HCT116 (cell line): ENCODE data around the gene KDM5C. TPM values are rescaled to one million over a fixed set of nuclear protein-coding genes. Genes with fewer than 3 reads are reported as not detected.

ENCODE experiments used
- ATAC-seq: fragments of 200-7000 bp; cut with Tn5 transposase; 2 replicates; pipeline ENCODE4 v1.9.1; 2020; ENCODE audit warnings: mild to moderate bottlenecking, moderate library complexity
- BruUV-seq: library from RNA; stranded (reverse); fragments of 400-500 nt; replicated peaks from 2 replicates; lab custom pipeline; 2021; lab: Mats Ljungman, UMichigan
- CTCF ChIA-PET: fragments of 300-600 bp; sonication (Branson Sonifier 250); formaldehyde crosslinking; loops from one replicate; lab custom pipeline; 2021; ENCODE audit warnings: antibody characterized with exemption; lab: Charles Lee
- POLR2A ChIA-PET: fragments of 300-600, 350-600 bp; sonication (Branson Sonifier 250); formaldehyde crosslinking; loops from one replicate; lab custom pipeline; 2021; ENCODE audit warnings: antibody characterized with exemption; lab: Charles Lee
- RAD21 ChIA-PET, 2 experiments: fragments of 300-600 bp; sonication (Branson Sonifier 250); formaldehyde crosslinking; loops; one replicate each; lab custom pipeline; 2023; ENCODE audit warnings: low total read pairs in 2 of 2; ENCODE audit not compliant: uncharacterized antibody in 2 of 2, unreplicated experiment in 2 of 2, low non-redundant PET in 1 of 2; lab: Charles Lee
- DNase-seq: peaks from one replicate; pipeline ENCODE4 v3.0.0-alpha.2; 2010; ENCODE audit warnings: low read depth, low spot score
- H2AFZ ChIP-seq: fragments of 200-600 bp; shearing (Covaris generic), sonication (generic); 2 replicates; pipeline ENCODE4 v1.6.1; 2017; ENCODE audit warnings: low read depth, mixed run types, mixed read lengths, antibody characterized with exemption, low read length; ENCODE audit not compliant: poor library complexity, severe bottlenecking
- H3K27ac ChIP-seq: 2 replicates; pipeline ENCODE4 v1.5.1; 2012; ENCODE audit warnings: low read depth, low read length
- H3K27me3 ChIP-seq: fragments of 200-600 bp; sonication (generic); 2 replicates; pipeline ENCODE4 v1.6.1; 2016; ENCODE audit warnings: mixed run types, low read length, mixed read lengths; ENCODE audit not compliant: insufficient read depth
- H3K36me3 ChIP-seq, 2 experiments: fragments of 200-500 bp in 1 of 2; fragments of 200-600 bp in 1 of 2; sonication (Bioruptor generic) in 1 of 2; sonication (generic) in 1 of 2; 2 replicates each; pipeline versions ENCODE4 v1.5.1 to v1.6.1; 2014 to 2016; ENCODE audit warnings: low read length in 2 of 2, inconsistent platforms in 1 of 2, mixed read lengths in 1 of 2, mixed run types in 1 of 2; ENCODE audit not compliant: insufficient read depth in 2 of 2, control insufficient read depth in 1 of 2
- H3K4me1 ChIP-seq, 2 experiments: fragments of 200-600 bp in 1 of 2; sonication (generic) in 1 of 2; 2 replicates each; pipeline versions ENCODE4 v1.5.1 to v1.6.1; 2012 to 2017; ENCODE audit warnings: low read length in 2 of 2, inconsistent platforms in 1 of 2, mild to moderate bottlenecking in 1 of 2, mixed read lengths in 1 of 2, mixed run types in 1 of 2, moderate library complexity in 1 of 2; ENCODE audit not compliant: insufficient read depth in 2 of 2, control insufficient read depth in 1 of 2
- H3K4me2 ChIP-seq: fragments of 200-600 bp; sonication (generic); 2 replicates; pipeline ENCODE4 v1.6.1; 2017; ENCODE audit warnings: mixed run types, low read length, mixed read lengths
- H3K4me3 ChIP-seq, 2 experiments: fragments of 200-600 bp in 1 of 2; sonication (generic) in 1 of 2; replicated peaks in 1 of 2; 2 replicates each; pipeline ENCODE4 v1.5.1; 2011 to 2016; ENCODE audit warnings: low read length in 2 of 2, control low read depth in 1 of 2, low read depth in 1 of 2, mild to moderate bottlenecking in 1 of 2, mixed read lengths in 1 of 2, mixed run types in 1 of 2
- H3K79me2 ChIP-seq: fragments of 200-600 bp; sonication (generic); 2 replicates; pipeline ENCODE4 v1.6.1; 2017; ENCODE audit warnings: mild to moderate bottlenecking, mixed run types, low read length, moderate library complexity, mixed read lengths; ENCODE audit not compliant: insufficient read depth
- H3K9ac ChIP-seq: fragments of 200-600 bp; sonication (generic); 2 replicates; pipeline ENCODE4 v1.6.1; 2016; ENCODE audit warnings: low read length, mixed read lengths
- H3K9me2 ChIP-seq: fragments of 200-600 bp; sonication (generic), shearing (Covaris generic); 2 replicates; pipeline ENCODE4 v1.6.1; 2017; ENCODE audit warnings: mixed run types, mild to moderate bottlenecking, moderate library complexity; ENCODE audit not compliant: insufficient read depth
- H3K9me3 ChIP-seq, 2 experiments: fragments of 200-500 bp in 1 of 2; fragments of 200-600 bp in 1 of 2; sonication (Bioruptor generic) in 1 of 2; sonication (generic) in 1 of 2; 2 replicates each; pipeline ENCODE4 v1.6.1; 2014 to 2017; ENCODE audit warnings: low read length in 2 of 2, mixed read lengths in 2 of 2, inconsistent platforms in 1 of 2, low read depth in 1 of 2, mild to moderate bottlenecking in 1 of 2, mixed run types in 1 of 2, moderate library complexity in 1 of 2; ENCODE audit not compliant: control insufficient read depth in 1 of 2, insufficient read depth in 1 of 2
- H4K20me1 ChIP-seq: fragments of 200-600 bp; sonication (generic), shearing (Covaris generic); 2 replicates; pipeline ENCODE4 v1.6.1; 2017; ENCODE audit warnings: mixed run types, mild to moderate bottlenecking, moderate library complexity; ENCODE audit not compliant: insufficient read depth
- CBX3 ChIP-seq: IDR thresholded peaks from 2 replicates; pipeline ENCODE4 v1.6.1; 2012; ENCODE audit warnings: low read depth
- CEBPB ChIP-seq: IDR thresholded peaks from 2 replicates; pipeline ENCODE4 v1.6.1; 2012; ENCODE audit warnings: low read depth
- ELF1 ChIP-seq: IDR thresholded peaks from 2 replicates; pipeline ENCODE4 v1.6.1; 2012; ENCODE audit warnings: low read depth, borderline replicate concordance
- FOSL1 ChIP-seq: IDR thresholded peaks from 2 replicates; pipeline ENCODE4 v1.6.1; 2012; ENCODE audit warnings: low read depth
- POLR2A ChIP-seq: IDR thresholded peaks from 2 replicates; pipeline ENCODE4 v1.7.0; 2011; ENCODE audit warnings: borderline replicate concordance; ENCODE audit not compliant: insufficient read depth, insufficient read length; ENCODE audit errors: extremely low read depth
- SIN3A ChIP-seq: IDR thresholded peaks from 2 replicates; pipeline ENCODE4 v1.6.1; 2012; ENCODE audit warnings: low read depth
- SP1 ChIP-seq: IDR thresholded peaks from 2 replicates; pipeline ENCODE4 v1.6.1; 2012; ENCODE audit warnings: low read depth
- SRF ChIP-seq: IDR thresholded peaks from 2 replicates; pipeline ENCODE4 v1.6.1; 2012; ENCODE audit warnings: low read depth
- TCF7L2 ChIP-seq: IDR thresholded peaks from 2 replicates; pipeline ENCODE4 v1.7.0; 2011; ENCODE audit warnings: borderline replicate concordance, inconsistent platforms; ENCODE audit not compliant: insufficient read depth, insufficient read length; ENCODE audit errors: extremely low read depth
- ZNF274 ChIP-seq: fragments of 200-500 bp; sonication (Bioruptor generic); IDR thresholded peaks from 2 replicates; pipeline ENCODE4 v1.6.1; 2014; ENCODE audit warnings: mild to moderate bottlenecking, low read depth, low read length, inconsistent platforms
- intact Hi-C: fragments of 100-400 bp; cut with micrococcal nuclease; formaldehyde crosslinking; loops from 2 replicates; pipeline ENCODE4 v1.10.0; 2022
- total RNA-seq: library from RNA; stranded (reverse); gene quantifications from one replicate; pipeline ENCODE4 v1.2.1, GENCODE V29; 2021; ENCODE audit not compliant: unreplicated experiment
- TF ChIP-seq, protein P1 (sequence below), 3 experiments: fragments of 200-600 bp in 1 of 3; sonication (generic) in 1 of 3; IDR thresholded peaks in 2 of 3; conservative IDR thresholded peaks in 1 of 3; 2 replicates each; pipeline ENCODE4 v1.5.1; 2012 to 2017; ENCODE audit warnings: low read depth in 2 of 3, low read length in 2 of 3, antibody characterized with exemption in 1 of 3, borderline replicate concordance in 1 of 3, control low read depth in 1 of 3, mild to moderate bottlenecking in 1 of 3, mixed read lengths in 1 of 3, mixed run types in 1 of 3, moderate library complexity in 1 of 3; ENCODE audit not compliant: insufficient read depth in 1 of 3
- TF ChIP-seq, protein P2 (sequence below): IDR thresholded peaks from 2 replicates; pipeline ENCODE4 v1.6.1; 2012
- TF ChIP-seq, protein P3 (sequence below): IDR thresholded peaks from 2 replicates; pipeline ENCODE4 v1.6.1; 2011; ENCODE audit warnings: mild to moderate bottlenecking, low read length, moderate library complexity; ENCODE audit not compliant: insufficient replicate concordance; ENCODE audit errors: extremely low read depth

Gene KDM5C
- total RNA-seq, 1 experiment from 2014 or later = 72.9 TPM

DNA sequence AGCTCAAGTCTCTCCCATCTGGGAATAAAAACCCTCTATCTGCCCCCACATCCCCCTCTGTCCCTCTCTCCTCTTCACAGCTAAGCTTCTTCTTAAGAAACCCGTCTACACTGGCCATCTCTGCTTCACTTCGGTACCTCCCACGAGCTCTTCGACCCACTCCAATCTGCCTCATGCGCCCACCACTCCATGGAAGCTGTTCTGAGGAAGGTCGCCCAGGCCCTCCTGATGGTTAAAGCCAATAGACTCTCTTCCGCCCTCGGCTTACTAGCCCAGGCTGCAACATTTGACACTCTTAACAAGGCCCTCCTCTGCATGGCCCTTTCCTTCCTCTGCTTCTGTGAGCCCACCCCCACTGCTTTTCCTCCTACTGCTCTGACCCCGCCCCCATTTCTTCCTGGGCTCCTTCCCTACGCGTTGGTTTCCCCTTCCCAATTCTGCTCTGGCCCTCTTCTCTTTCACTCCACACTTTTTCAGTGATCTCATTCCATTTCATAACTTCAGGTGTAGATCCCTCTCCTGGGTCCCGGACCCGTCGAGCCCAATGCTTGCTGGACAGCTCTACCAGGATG is 44.6 kb upstream of the KDM5C start:
- POLR2A ChIA-PET = no interaction called here
- Histone ChIP-seq H3K27me3 (no peaks in the 10 kb centered on the region), H2AFZ (no peak overlapping the region), H3K36me3 (no peaks in the 10 kb centered on the region), H3K4me3 (no peak overlapping the region), H4K20me1 (no peaks in the 10 kb centered on the region), H3K9me3 (no peaks in the 10 kb centered on the region), H3K9ac (no peak overlapping the region), H3K4me2 (no peak overlapping the region), H3K9me2 (no peaks in the 10 kb centered on the region)
- no peak for ATAC-seq
- intact Hi-C loops = no loop called here
- no TSS peak for BruUV-seq
- TF ChIP-seq, protein P1, sequence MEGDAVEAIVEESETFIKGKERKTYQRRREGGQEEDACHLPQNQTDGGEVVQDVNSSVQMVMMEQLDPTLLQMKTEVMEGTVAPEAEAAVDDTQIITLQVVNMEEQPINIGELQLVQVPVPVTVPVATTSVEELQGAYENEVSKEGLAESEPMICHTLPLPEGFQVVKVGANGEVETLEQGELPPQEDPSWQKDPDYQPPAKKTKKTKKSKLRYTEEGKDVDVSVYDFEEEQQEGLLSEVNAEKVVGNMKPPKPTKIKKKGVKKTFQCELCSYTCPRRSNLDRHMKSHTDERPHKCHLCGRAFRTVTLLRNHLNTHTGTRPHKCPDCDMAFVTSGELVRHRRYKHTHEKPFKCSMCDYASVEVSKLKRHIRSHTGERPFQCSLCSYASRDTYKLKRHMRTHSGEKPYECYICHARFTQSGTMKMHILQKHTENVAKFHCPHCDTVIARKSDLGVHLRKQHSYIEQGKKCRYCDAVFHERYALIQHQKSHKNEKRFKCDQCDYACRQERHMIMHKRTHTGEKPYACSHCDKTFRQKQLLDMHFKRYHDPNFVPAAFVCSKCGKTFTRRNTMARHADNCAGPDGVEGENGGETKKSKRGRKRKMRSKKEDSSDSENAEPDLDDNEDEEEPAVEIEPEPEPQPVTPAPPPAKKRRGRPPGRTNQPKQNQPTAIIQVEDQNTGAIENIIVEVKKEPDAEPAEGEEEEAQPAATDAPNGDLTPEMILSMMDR (IDR thresholded peaks at IDR 0.05 in 2 of 3, conservative IDR thresholded peaks at IDR 0.05 in 1 of 3; ENCODE audit: borderline replicate concordance in 1 of 3, insufficient read depth in 1 of 3, low read depth in 2 of 3, low read length in 2 of 3) = no peak
- TF ChIP-seq ZNF274 = no peak
- no peak for TF ChIP-seq SP1
- TF ChIP-seq SIN3A = no peak
- TF ChIP-seq, protein P2, sequence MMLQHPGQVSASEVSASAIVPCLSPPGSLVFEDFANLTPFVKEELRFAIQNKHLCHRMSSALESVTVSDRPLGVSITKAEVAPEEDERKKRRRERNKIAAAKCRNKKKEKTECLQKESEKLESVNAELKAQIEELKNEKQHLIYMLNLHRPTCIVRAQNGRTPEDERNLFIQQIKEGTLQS = no peak
- TF ChIP-seq POLR2A = no peak
- no peak for TF ChIP-seq ELF1
- no peak for TF ChIP-seq SRF
- no peak for TF ChIP-seq CEBPB
- TF ChIP-seq, all 23 proteins: peak for 0
- ChIA-PET CTCF (no interaction called here), RAD21 (no interaction called here)
- DNase-seq = no peak
- Histone ChIP-seq H3K79me2 (no peaks in the 10 kb centered on the region), H3K4me1 (peaks cover 14 to 18% of the 10 kb centered on the region in 2 experiments), H3K27ac (no peak overlapping the region)

DNA sequence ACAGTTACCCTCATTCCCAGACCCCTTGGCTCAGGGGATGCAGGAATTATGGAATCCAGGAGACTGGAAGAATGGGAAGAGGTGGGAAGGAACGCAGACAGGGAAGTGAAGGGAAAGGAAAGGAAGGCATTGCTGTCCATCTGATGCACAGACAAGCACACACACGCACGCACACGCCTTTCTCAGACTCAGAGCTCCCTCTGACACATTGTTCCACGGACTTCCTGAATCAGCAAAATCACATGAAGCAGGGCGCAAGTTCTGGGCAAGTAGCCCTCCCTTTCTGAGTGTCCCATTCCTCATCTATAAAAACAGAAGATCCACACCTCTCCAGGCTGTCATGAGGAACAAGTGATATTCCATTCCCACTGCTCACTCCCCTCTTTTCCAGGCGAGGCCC is 43.2 kb upstream of the KDM5C start:
- no peak overlapping the region for H3K9ac ChIP-seq
- DNase-seq = no peak
- no peaks in the 10 kb centered on the region for H3K27me3 ChIP-seq
- ATAC-seq = no peak
- no peaks in the 10 kb centered on the region for H4K20me1 ChIP-seq
- intact Hi-C loops = no loop called here
- ChIA-PET RAD21 (no interaction called here), POLR2A (no interaction called here), CTCF (no interaction called here)
- BruUV-seq = no TSS peak
- H3K9me2 ChIP-seq = no peaks in the 10 kb centered on the region
- H3K79me2 ChIP-seq = no peaks in the 10 kb centered on the region
- no peak overlapping the region for H3K4me2 ChIP-seq
- peaks cover 27 to 33% of the 10 kb centered on the region in 2 experiments for H3K4me1 ChIP-seq
- no peaks in the 10 kb centered on the region for H3K36me3 ChIP-seq
- no peak overlapping the region for H3K27ac ChIP-seq
- H3K4me3 ChIP-seq = no peak overlapping the region
- H3K9me3 ChIP-seq = no peaks in the 10 kb centered on the region
- no peak overlapping the region for H2AFZ ChIP-seq
- no peak for TF ChIP-seq SRF
- TF ChIP-seq, protein P1 (IDR thresholded peaks at IDR 0.05 in 2 of 3, conservative IDR thresholded peaks at IDR 0.05 in 1 of 3; ENCODE audit: borderline replicate concordance in 1 of 3, insufficient read depth in 1 of 3, low read depth in 2 of 3, low read length in 2 of 3) = no peak
- no peak for TF ChIP-seq CBX3
- TF ChIP-seq TCF7L2 = no peak
- TF ChIP-seq, protein P2 = no peak
- no peak for TF ChIP-seq FOSL1
- TF ChIP-seq, protein P3, sequence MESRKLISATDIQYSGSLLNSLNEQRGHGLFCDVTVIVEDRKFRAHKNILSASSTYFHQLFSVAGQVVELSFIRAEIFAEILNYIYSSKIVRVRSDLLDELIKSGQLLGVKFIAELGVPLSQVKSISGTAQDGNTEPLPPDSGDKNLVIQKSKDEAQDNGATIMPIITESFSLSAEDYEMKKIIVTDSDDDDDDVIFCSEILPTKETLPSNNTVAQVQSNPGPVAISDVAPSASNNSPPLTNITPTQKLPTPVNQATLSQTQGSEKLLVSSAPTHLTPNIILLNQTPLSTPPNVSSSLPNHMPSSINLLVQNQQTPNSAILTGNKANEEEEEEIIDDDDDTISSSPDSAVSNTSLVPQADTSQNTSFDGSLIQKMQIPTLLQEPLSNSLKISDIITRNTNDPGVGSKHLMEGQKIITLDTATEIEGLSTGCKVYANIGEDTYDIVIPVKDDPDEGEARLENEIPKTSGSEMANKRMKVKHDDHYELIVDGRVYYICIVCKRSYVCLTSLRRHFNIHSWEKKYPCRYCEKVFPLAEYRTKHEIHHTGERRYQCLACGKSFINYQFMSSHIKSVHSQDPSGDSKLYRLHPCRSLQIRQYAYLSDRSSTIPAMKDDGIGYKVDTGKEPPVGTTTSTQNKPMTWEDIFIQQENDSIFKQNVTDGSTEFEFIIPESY = no peak
- no peak for TF ChIP-seq ZNF274
